Spleen (tissue), 11 donors: ENCODE data around the gene LDLRAD4. TPM values are rescaled to one million over a fixed set of nuclear protein-coding genes. Genes with fewer than 3 reads are reported as not detected.

Source experiments
- DNase-seq: peaks from one replicate; pipeline ENCODE4 v3.0.0-alpha.2; 2020
- H3K27ac ChIP-seq, 8 donors: fragments of 200-600 bp; sonication (generic) in 7 of 8; 1 replicate in 4 of 8; 2 replicates in 4 of 8; pipeline versions ENCODE4 v1.5.0 to v1.8.0; 2016 to 2021; ENCODE audit warnings: inconsistent platforms in 4 of 8, mild to moderate bottlenecking in 4 of 8, moderate library complexity in 1 of 8
- H3K27me3 ChIP-seq, 7 donors: fragments of 200-600 bp; sonication (generic) in 6 of 7; replicated peaks in 1 of 7; 1 replicate in 4 of 7; 2 replicates in 3 of 7; pipeline versions ENCODE4 v1.5.0 to v1.8.0; 2016 to 2021; ENCODE audit warnings: inconsistent platforms in 3 of 7, mild to moderate bottlenecking in 1 of 7
- H3K36me3 ChIP-seq, 6 donors: fragments of 200-600 bp; sonication (generic) in 5 of 6; 1 replicate in 4 of 6; 2 replicates in 2 of 6; pipeline versions ENCODE4 v1.5.0 to v1.8.0; 2016 to 2021; ENCODE audit warnings: inconsistent platforms in 2 of 6
- H3K4me1 ChIP-seq, 6 donors: fragments of 200-600 bp; sonication (generic) in 5 of 6; 1 replicate in 3 of 6; 2 replicates in 3 of 6; pipeline versions ENCODE4 v1.5.0 to v1.8.0; 2016 to 2021; ENCODE audit warnings: inconsistent platforms in 3 of 6
- H3K4me3 ChIP-seq, 8 donors: fragments of 200-600 bp; sonication (generic) in 7 of 8; 1 replicate in 4 of 8; 2 replicates in 4 of 8; pipeline versions ENCODE4 v1.5.0 to v1.8.0; 2016 to 2021; ENCODE audit warnings: inconsistent platforms in 4 of 8, mild to moderate bottlenecking in 4 of 8, moderate library complexity in 2 of 8
- H3K9me3 ChIP-seq, 8 donors: fragments of 200-600 bp; sonication (generic) in 7 of 8; 1 replicate in 4 of 8; 2 replicates in 4 of 8; pipeline versions ENCODE4 v1.5.0 to v1.8.0; 2016 to 2021; ENCODE audit warnings: inconsistent platforms in 4 of 8
- POLR2A ChIP-seq, 3 donors: fragments of 450-650 bp; IDR thresholded peaks; one replicate each; pipeline ENCODE4 v1.5.1; 2017; ENCODE audit warnings: antibody characterized with exemption in 3 of 3, mild to moderate bottlenecking in 1 of 3
- POLR2AphosphoS5 ChIP-seq, 3 donors: sonication (generic); formaldehyde crosslinking; IDR thresholded peaks; one replicate each; pipeline ENCODE4 v1.5.1; 2017; ENCODE audit warnings: antibody characterized with exemption in 3 of 3
- WGBS, 5 donors: extraction: QIAGEN DNeasy Blood & Tissue Kit in 3 of 5; methylation state at CpG; one replicate each; pipeline versions ENCODE4 v1.1.5 to v1.1.7; 2013 to 2018; 5-methylcytosine and 5-hydroxymethylcytosine counted together
- intact Hi-C: fragments of 100-400 bp; cut with DNase I; formaldehyde crosslinking; loops from one replicate; pipeline ENCODE4 v1.15.0; 2023; ENCODE audit warnings: low total_unique reads
- polyA plus RNA-seq, 3 donors: library from polyadenylated mRNA; stranded (reverse); fragments of 200-250 nt; gene quantifications; one replicate each; pipeline ENCODE4 v1.2.1, GENCODE V29; 2013
- total RNA-seq, 7 donors: library from RNA; depleted of rRNA in 3 of 7; stranded (reverse); fragments of >200 nt in 3 of 7; fragmentation: NEBNext Ultra II Directional in 4 of 7; extraction: Animal tissue kit (Norgen Biotek cat#: 25700) in 4 of 7; gene quantifications; one replicate each; pipeline versions ENCODE4 v1.1.0 to v1.2.1, GENCODE V29; 2016 to 2021
- TF ChIP-seq, protein P1 (sequence below), 11 experiments: fragments of 200-600 bp in 7 of 11; fragments of 450-650 bp in 4 of 11; sonication (generic) in 4 of 11; IDR thresholded peaks in 8 of 11; conservative IDR thresholded peaks in 3 of 11; 1 replicate in 7 of 11; 2 replicates in 4 of 11; pipeline versions ENCODE4 v1.4.0 to v1.8.0; 2016 to 2021; ENCODE audit warnings: antibody characterized with exemption in 11 of 11, inconsistent platforms in 4 of 11, mild to moderate bottlenecking in 1 of 11
- donor health status: healthy with polysubstance abuse.
- donor health status: DM: no; HTN: no; CAD: no; lungs with moderate emphysema.
- donor health status: DM: no; HTN: no; CAD: no.
- donor health status: Bipolar disorder and iron deficiency.
- donor health status: healthy.
- donor health status: DM: no; HTN: no; CAD: no.
- donor health status: DM: yes; HTN: yes; CAD: no.

The LDLRAD4 gene
- total and polyA plus RNA-seq, 10 donors = 4.5 to 80.8 (median 46.4) TPM

DNA sequence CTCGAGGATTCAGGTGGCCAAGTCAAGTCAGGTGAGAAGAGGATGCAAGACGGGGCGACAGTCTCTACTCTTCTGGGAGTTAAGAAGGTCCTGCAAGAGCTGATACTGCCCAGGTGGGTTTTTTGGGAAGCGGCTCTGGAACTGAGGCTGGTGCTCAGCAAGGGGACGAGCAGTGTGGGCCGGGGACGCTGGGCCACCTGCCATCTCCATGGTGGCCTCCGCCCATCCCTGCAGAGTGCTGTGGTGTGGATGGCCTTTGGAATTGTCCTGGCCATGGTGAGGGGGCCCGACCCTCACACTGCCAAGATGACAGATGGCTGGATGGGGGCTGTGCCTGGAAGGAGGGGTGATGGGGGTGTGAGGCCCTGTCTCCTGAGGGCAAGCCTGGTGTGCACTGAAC lies 34.2 kb upstream of the LDLRAD4 start:
- Histone ChIP-seq H3K4me3 (no peak overlapping the region), H3K27ac (no peak overlapping the region), H3K27me3 (peaks cover 0 to 15% (median 0%) of the 10 kb centered on the region in 7 donors), H3K4me1 (no peaks in the 10 kb centered on the region), H3K9me3 (no peaks in the 10 kb centered on the region), H3K36me3 (no peaks in the 10 kb centered on the region)
- DNase-seq = no peak
- WGBS, 5 donors = 85 to 97% (median 92%) methylated on average over 9 of the region's 9 CpGs
- no peak for TF ChIP-seq POLR2A (IDR thresholded peaks at IDR 0.05)
- no peak for TF ChIP-seq POLR2AphosphoS5 (IDR thresholded peaks at IDR 0.05)
- TF ChIP-seq, protein P1, sequence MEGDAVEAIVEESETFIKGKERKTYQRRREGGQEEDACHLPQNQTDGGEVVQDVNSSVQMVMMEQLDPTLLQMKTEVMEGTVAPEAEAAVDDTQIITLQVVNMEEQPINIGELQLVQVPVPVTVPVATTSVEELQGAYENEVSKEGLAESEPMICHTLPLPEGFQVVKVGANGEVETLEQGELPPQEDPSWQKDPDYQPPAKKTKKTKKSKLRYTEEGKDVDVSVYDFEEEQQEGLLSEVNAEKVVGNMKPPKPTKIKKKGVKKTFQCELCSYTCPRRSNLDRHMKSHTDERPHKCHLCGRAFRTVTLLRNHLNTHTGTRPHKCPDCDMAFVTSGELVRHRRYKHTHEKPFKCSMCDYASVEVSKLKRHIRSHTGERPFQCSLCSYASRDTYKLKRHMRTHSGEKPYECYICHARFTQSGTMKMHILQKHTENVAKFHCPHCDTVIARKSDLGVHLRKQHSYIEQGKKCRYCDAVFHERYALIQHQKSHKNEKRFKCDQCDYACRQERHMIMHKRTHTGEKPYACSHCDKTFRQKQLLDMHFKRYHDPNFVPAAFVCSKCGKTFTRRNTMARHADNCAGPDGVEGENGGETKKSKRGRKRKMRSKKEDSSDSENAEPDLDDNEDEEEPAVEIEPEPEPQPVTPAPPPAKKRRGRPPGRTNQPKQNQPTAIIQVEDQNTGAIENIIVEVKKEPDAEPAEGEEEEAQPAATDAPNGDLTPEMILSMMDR (IDR thresholded peaks at IDR 0.05 in 8 of 11, conservative IDR thresholded peaks at IDR 0.05 in 3 of 11) = no peak
- intact Hi-C loops = no loop called here

DNA sequence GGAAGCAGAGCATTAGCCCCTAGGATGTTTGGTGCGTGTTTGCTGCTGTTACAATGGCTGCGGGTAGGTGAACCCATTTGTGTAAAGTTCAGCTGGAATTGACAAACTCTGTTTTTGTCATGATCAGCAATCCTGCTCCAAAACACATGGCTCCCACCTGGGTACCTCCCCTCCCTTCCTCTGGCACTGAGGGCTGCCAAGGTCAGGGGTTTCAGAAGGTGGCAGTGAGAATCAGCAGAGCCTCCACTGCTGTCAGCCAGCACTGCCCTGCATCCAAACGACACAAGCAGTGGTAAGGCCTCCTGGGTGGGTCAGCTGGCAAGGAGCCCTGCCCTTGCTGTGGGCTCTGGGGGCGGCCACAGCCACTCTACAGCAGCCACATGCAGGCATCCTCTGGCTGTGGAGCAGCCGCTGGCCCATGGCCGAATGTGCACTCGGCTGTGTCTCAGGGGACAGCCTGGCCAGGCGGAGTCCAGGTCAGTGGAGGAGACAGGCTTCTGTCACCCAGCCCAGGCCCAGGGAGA lies 32.8 kb upstream of the LDLRAD4 start:
- Histone ChIP-seq H3K27ac (no peak overlapping the region), H3K4me1 (no peaks in the 10 kb centered on the region), H3K27me3 (peaks cover 0 to 18% (median 0%) of the 10 kb centered on the region in 7 donors), H3K4me3 (no peak overlapping the region), H3K9me3 (no peaks in the 10 kb centered on the region), H3K36me3 (no peaks in the 10 kb centered on the region)
- TF ChIP-seq POLR2AphosphoS5 (IDR thresholded peaks at IDR 0.05) = no peak
- TF ChIP-seq, protein P1 (IDR thresholded peaks at IDR 0.05 in 8 of 11, conservative IDR thresholded peaks at IDR 0.05 in 3 of 11) = no peak
- TF ChIP-seq POLR2A (IDR thresholded peaks at IDR 0.05) = no peak
- 48 to 96% (median 83%) methylated on average over 3 to 8 of the region's 8 CpGs for WGBS, 5 donors
- intact Hi-C loops = no loop called here
- DNase-seq = no peak

- Histone ChIP-seq H3K27me3 (peaks cover 0 to 15% (median 0%) of the 10 kb centered on the region in 7 donors), H3K4me1 (no peaks in the 10 kb centered on the region), H3K27ac (no peak overlapping the region), H3K9me3 (no peaks in the 10 kb centered on the region), H3K4me3 (no peak overlapping the region), H3K36me3 (no peaks in the 10 kb centered on the region)
- intact Hi-C loops = no loop called here
- DNase-seq = no peak
- TF ChIP-seq POLR2AphosphoS5 (IDR thresholded peaks at IDR 0.05) (no peak), POLR2A (IDR thresholded peaks at IDR 0.05) (no peak)
- TF ChIP-seq, protein P1 (IDR thresholded peaks at IDR 0.05 in 8 of 11, conservative IDR thresholded peaks at IDR 0.05 in 3 of 11) = no peak
- WGBS, 5 donors = 81 to 93% (median 82%) methylated on average over 3 to 6 of the region's 6 CpGs
Measured at GRCh38 chr18:13186687-13187086, 31.9 kb upstream of the LDLRAD4 start.

- Histone ChIP-seq H3K27me3 (peaks cover 0 to 7% (median 0%) of the 10 kb centered on the region in 7 donors), H3K9me3 (no peaks in the 10 kb centered on the region), H3K36me3 (no peaks in the 10 kb centered on the region), H3K4me1 (no peaks in the 10 kb centered on the region), H3K27ac (no peak overlapping the region), H3K4me3 (no peak overlapping the region)
- no peak for TF ChIP-seq POLR2A (IDR thresholded peaks at IDR 0.05)
- TF ChIP-seq, protein P1 (IDR thresholded peaks at IDR 0.05 in 8 of 11, conservative IDR thresholded peaks at IDR 0.05 in 3 of 11) = no peak
- TF ChIP-seq POLR2AphosphoS5 (IDR thresholded peaks at IDR 0.05) = no peak
- intact Hi-C loops = no loop called here
- WGBS, 5 donors = 88 to 96% (median 94%) methylated on average over 4 of the region's 4 CpGs
- no peak for DNase-seq
Measured at GRCh38 chr18:13187498-13187897, 31.1 kb upstream of the LDLRAD4 start.
